DOHH2 (cell line): Measurements from ENCODE around the gene TPM2.

Experiments used
- EZH2phosphoT487 ChIP-seq: fragments of 200-600 bp; sonication (generic); IDR thresholded peaks from 2 replicates; pipeline ENCODE4 v1.6.1; 2017; ENCODE audit warnings: borderline replicate concordance, mild to moderate bottlenecking, antibody characterized with exemption, low read length, moderate library complexity, mixed read lengths
- TF ChIP-seq, protein P1 (sequence below): fragments of 200-600 bp; sonication (generic); IDR thresholded peaks from one replicate; pipeline ENCODE4 v1.5.1; 2014; ENCODE audit warnings: antibody characterized with exemption, mild to moderate bottlenecking, low read depth, low read length; ENCODE audit not compliant: poor library complexity, severe bottlenecking

- TF ChIP-seq, protein P1, sequence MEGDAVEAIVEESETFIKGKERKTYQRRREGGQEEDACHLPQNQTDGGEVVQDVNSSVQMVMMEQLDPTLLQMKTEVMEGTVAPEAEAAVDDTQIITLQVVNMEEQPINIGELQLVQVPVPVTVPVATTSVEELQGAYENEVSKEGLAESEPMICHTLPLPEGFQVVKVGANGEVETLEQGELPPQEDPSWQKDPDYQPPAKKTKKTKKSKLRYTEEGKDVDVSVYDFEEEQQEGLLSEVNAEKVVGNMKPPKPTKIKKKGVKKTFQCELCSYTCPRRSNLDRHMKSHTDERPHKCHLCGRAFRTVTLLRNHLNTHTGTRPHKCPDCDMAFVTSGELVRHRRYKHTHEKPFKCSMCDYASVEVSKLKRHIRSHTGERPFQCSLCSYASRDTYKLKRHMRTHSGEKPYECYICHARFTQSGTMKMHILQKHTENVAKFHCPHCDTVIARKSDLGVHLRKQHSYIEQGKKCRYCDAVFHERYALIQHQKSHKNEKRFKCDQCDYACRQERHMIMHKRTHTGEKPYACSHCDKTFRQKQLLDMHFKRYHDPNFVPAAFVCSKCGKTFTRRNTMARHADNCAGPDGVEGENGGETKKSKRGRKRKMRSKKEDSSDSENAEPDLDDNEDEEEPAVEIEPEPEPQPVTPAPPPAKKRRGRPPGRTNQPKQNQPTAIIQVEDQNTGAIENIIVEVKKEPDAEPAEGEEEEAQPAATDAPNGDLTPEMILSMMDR: no peak
- TF ChIP-seq EZH2phosphoT487: no peak
Measured at GRCh38 chr9:35673132-35674024, 16.3 kb downstream of the TPM2 start, which contains the start of gene CA9.
